Heart right ventricle (tissue), 16 donors: ENCODE results near the gene CARD11. TPM values are rescaled to one million over a fixed set of nuclear protein-coding genes. Genes with fewer than 3 reads are reported as not detected.

ENCODE experiments used
- ATAC-seq, 8 donors: fragments of 200-7000 bp; cut with Tn5 transposase; one replicate each; pipeline ENCODE4 v1.9.1; 2020; ENCODE audit warnings: mild to moderate bottlenecking in 8 of 8, moderate library complexity in 8 of 8, moderate number of reproducible peaks in 1 of 8
- DNase-seq, 2 donors: peaks; one replicate each; pipeline ENCODE4 v3.0.0-alpha.2; 2020
- H3K27ac ChIP-seq, 10 donors: fragments of 200-600 bp; sonication (generic) in 2 of 10; one replicate each; pipeline versions ENCODE4 v1.5.0 to v1.8.0; 2020 to 2022; ENCODE audit warnings: mild to moderate bottlenecking in 3 of 10
- H3K27me3 ChIP-seq, 7 donors: fragments of 200-600 bp; one replicate each; pipeline ENCODE4 v1.8.0; 2021 to 2022; ENCODE audit warnings: mild to moderate bottlenecking in 2 of 7
- H3K36me3 ChIP-seq, 9 donors: fragments of 200-600 bp; sonication (generic) in 1 of 9; one replicate each; pipeline versions ENCODE4 v1.5.0 to v1.8.0; 2020 to 2022; ENCODE audit warnings: mild to moderate bottlenecking in 2 of 9
- H3K4me1 ChIP-seq, 9 donors: fragments of 200-600 bp; sonication (generic) in 1 of 9; one replicate each; pipeline versions ENCODE4 v1.5.0 to v1.8.0; 2020 to 2022; ENCODE audit warnings: mild to moderate bottlenecking in 4 of 9
- H3K4me3 ChIP-seq, 10 donors: fragments of 200-600 bp; sonication (generic) in 2 of 10; one replicate each; pipeline versions ENCODE4 v1.5.0 to v1.8.0; 2020 to 2022; ENCODE audit warnings: mild to moderate bottlenecking in 7 of 10, moderate library complexity in 2 of 10
- H3K9me3 ChIP-seq, 11 donors: fragments of 200-600 bp in 10 of 11; sonication (generic) in 2 of 11; one replicate each; pipeline versions ENCODE4 v1.5.0 to v1.8.0; 2013 to 2022; ENCODE audit warnings: mild to moderate bottlenecking in 2 of 11, control low read depth in 1 of 11, moderate library complexity in 1 of 11
- CTCF ChIP-seq, 9 donors: fragments of 200-600 bp; sonication (generic) in 2 of 9; IDR thresholded peaks; one replicate each; pipeline versions ENCODE4 v1.5.0 to v1.8.0; 2021 to 2022; ENCODE audit warnings: antibody characterized with exemption in 9 of 9, mild to moderate bottlenecking in 5 of 9, moderate library complexity in 1 of 9
- WGBS, 2 donors: extraction: QIAGEN DNeasy Blood & Tissue Kit; methylation state at CpG; one replicate each; pipeline ENCODE4 v1.1.7; 2013; ENCODE audit warnings: inconsistent platforms in 1 of 2; 5-methylcytosine and 5-hydroxymethylcytosine counted together
- intact Hi-C, 10 donors: fragments of 100-400 bp; cut with DNase I; formaldehyde crosslinking; loops; one replicate each; pipeline versions ENCODE4 v1.11.1 to v1.14.2; 2022
- polyA plus RNA-seq, 2 donors: library from polyadenylated mRNA; stranded (reverse); fragments of 200-250 nt; gene quantifications; one replicate each; pipeline ENCODE4 v1.2.3, GENCODE V29; 2013
- total RNA-seq, 10 donors: library from RNA; stranded (reverse); fragmentation: NEBNext Ultra II Directional in 3 of 10; extraction: Animal tissue kit (Norgen Biotek cat#: 25700) in 3 of 10; gene quantifications; one replicate each; pipeline versions ENCODE4 v1.2.1 to v1.2.4, GENCODE V29; 2021 to 2023
- donor health status: Arrhythmogenic right ventricular cardiomyopathy.
- donor health status: ischemic (EF 13 %, LVEDD 7.1; RV severe dilation, severe dysfunction).
- donor health status: healthy with polysubstance abuse.
- donor health status: DM: no; HTN: yes; CAD: no.
- donor health status: DM: no; HTN: no; CAD: no.
- donor health status: ischemic (EF 25% LVEDD 6.9; RV normal size, moderate dysfunction).
- donor health status: ischemic (EF 25% LVEDD 5.7; RV mildly dilated, moderate dysfunction).
- donor health status: healthy.
- donor health status: DM: yes; HTN: yes; CAD: no.
- donor health status: Ischemic cardiomyopathy.
- donor health status: ischemic (EF 35%, LVEDD 5.7; RV mildly dilated, moderate dysfunction).
- donor health status: nonischemic (EF 11% LVEDD 7.7; RV severe dilation, severe dysfunction).
- donor health status: DM: yes; HTN: yes; CAD: no.
- donor health status: PGD.
- donor health status: ischemic (EF 29% LVEDD 5.4; RV normal size, mild dysfunction).
- donor health status: nonischemic (EF 23%, LVEDD 6.1; RV moderate dilation, normal function).

The CARD11 gene
- total and polyA plus RNA-seq, 12 donors = 0.14 to 1.7 (median 0.30) TPM; not detected in 1

- no peak overlapping the region for H3K4me3 ChIP-seq
- H3K27ac ChIP-seq = no peak overlapping the region
- intact Hi-C loops = no loop called here
- peaks cover 0 to 8% (median 0%) of the 10 kb centered on the region in 7 donors for H3K27me3 ChIP-seq
- ATAC-seq (no peak), DNase-seq (no peak)
- H3K9me3 ChIP-seq = peaks cover 0 to 5% (median 0%) of the 10 kb centered on the region in 11 donors
- no peak for TF ChIP-seq CTCF (IDR thresholded peaks at IDR 0.05)
- no peaks in the 10 kb centered on the region for H3K36me3 ChIP-seq
- H3K4me1 ChIP-seq = no peaks in the 10 kb centered on the region
- 76 to 81% methylated on average over 16 of the region's 16 CpGs for WGBS, 2 donors
These were observed 139.5 kb downstream of the CARD11 start for GRCh38 chr7:2904202-2904601.

DNA sequence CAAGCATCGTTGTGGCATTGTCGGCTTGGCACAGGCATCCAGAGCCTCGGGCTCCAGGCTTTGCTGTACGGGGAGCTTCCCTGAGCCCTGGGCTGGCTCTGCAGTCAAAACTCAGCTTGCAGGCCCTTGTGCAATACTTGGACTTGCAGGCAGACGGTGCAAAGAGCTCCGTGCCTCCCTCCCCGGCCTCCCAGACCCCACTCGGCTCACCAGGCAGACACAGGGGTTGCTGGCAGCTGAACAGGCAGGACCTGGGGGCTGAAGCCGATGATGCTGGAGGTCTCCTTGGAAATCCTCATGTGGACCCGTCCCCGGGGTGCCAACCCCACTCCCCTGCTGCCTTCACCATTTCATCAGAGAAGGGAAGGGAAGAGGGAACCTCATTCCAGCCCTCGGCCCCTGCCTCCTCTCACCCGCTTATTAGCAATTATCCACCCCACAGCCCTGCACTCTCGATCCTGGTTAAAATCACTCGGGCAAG, 139.9 kb downstream of the CARD11 start:
- intact Hi-C loops = no loop called here
- Histone ChIP-seq H3K36me3 (no peaks in the 10 kb centered on the region), H3K27ac (no peak overlapping the region), H3K4me3 (no peak overlapping the region), H3K9me3 (peaks cover 0 to 7% (median 0%) of the 10 kb centered on the region in 11 donors), H3K27me3 (peaks cover 0 to 8% (median 0%) of the 10 kb centered on the region in 7 donors), H3K4me1 (no peaks in the 10 kb centered on the region)
- no peak for TF ChIP-seq CTCF (IDR thresholded peaks at IDR 0.05)
- DNase-seq (no peak), ATAC-seq (no peak)
- 73 to 76% methylated on average over 15 of the region's 15 CpGs for WGBS, 2 donors

GRCh38 chr7:2897023-2897422, 146.6 kb downstream of the CARD11 start:
- 83 to 85% methylated on average over 13 of the region's 13 CpGs for WGBS, 2 donors
- ATAC-seq = no peak
- intact Hi-C loops = loop anchor here in 2 of 10 donors (10.0 kb wide), 2 partner anchors 998 to 1308 kb away; no protein-coding TSS in a partner anchor
- H3K4me3 ChIP-seq = no peak overlapping the region
- H3K9me3 ChIP-seq = peaks cover 0 to 10% (median 0%) of the 10 kb centered on the region in 11 donors
- TF ChIP-seq CTCF (IDR thresholded peaks at IDR 0.05) = no peak
- H3K27ac ChIP-seq = no peak overlapping the region
- H3K36me3 ChIP-seq = no peaks in the 10 kb centered on the region
- DNase-seq = no peak
- H3K27me3 ChIP-seq = peaks cover 0 to 49% (median 18%) of the 10 kb centered on the region in 7 donors
- H3K4me1 ChIP-seq = no peaks in the 10 kb centered on the region

DNA sequence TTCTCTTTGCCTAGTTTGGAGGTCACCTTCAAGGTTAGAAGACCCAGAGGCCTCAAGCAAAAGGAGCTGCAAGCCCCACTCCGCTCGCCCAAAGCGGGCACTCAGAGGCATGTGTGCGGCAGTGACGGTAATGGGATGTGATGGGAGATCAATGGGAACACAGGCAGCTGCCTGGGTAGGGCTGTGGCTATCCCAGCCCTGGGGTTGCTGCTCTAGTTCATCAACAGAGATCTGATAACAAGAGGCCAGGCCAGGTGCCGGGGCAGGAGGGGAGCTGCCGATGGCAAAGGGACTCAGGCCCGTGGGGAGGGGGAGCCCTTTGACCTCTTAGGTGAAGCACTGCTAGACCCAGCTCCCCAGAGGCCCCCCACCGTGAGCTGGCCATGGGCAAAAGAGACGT, 147.5 kb downstream of the CARD11 start:
- H3K4me1 ChIP-seq = no peaks in the 10 kb centered on the region
- no peak overlapping the region for H3K4me3 ChIP-seq
- intact Hi-C loops = loop anchor here in 2 of 10 donors (10.0 kb wide), 2 partner anchors 999 to 1309 kb away; no protein-coding TSS in a partner anchor
- peaks cover 0 to 10% (median 0%) of the 10 kb centered on the region in 11 donors for H3K9me3 ChIP-seq
- no peak overlapping the region for H3K27ac ChIP-seq
- TF ChIP-seq CTCF (IDR thresholded peaks at IDR 0.05) = no peak
- DNase-seq (no peak), ATAC-seq (no peak)
- H3K27me3 ChIP-seq = peaks cover 0 to 45% (median 18%) of the 10 kb centered on the region in 7 donors
- H3K36me3 ChIP-seq = no peaks in the 10 kb centered on the region
- 68 to 76% methylated on average over 10 of the region's 10 CpGs for WGBS, 2 donors
